ENCODE measurements around the gene PRMT3. TPM values are rescaled to one million over a fixed set of nuclear protein-coding genes. Genes with fewer than 3 reads are reported as not detected.

PRMT3 gene
- total and polyA plus RNA-seq, 12 donors = 7.6 to 23.4 (median 15.0) TPM

- Histone ChIP-seq H3K4me3 (no peak overlapping the region), H3K27ac (no peak overlapping the region), H3K27me3 (no peaks in the 10 kb centered on the region), H3K9me3 (replicated peaks in 1 of 3) (no peaks in the 10 kb centered on the region), H3K4me1 (replicated peaks in 1 of 2) (no peaks in the 10 kb centered on the region), H3K36me3 (replicated peaks in 1 of 2) (peaks cover 0 to 8% of the 10 kb centered on the region in 2 donors)
- no peak for DNase-seq
- intact Hi-C loops (cut with DNase I) = no loop called here
- TF ChIP-seq CTCF (IDR thresholded peaks at IDR 0.05) = no peak
- no peak for TF ChIP-seq POLR2A (IDR thresholded peaks at IDR 0.05)
Observed at GRCh38 chr11:20415432-20415831, 27.9 kb downstream of the PRMT3 start.

- Histone ChIP-seq H3K4me3 (no peak overlapping the region), H3K9me3 (replicated peaks in 1 of 3) (no peaks in the 10 kb centered on the region), H3K4me1 (replicated peaks in 1 of 2) (no peaks in the 10 kb centered on the region), H3K27ac (no peak overlapping the region), H3K27me3 (no peaks in the 10 kb centered on the region), H3K36me3 (replicated peaks in 1 of 2) (peaks cover 0 to 8% of the 10 kb centered on the region in 2 donors)
- DNase-seq = no peak
- TF ChIP-seq CTCF (IDR thresholded peaks at IDR 0.05) (no peak), POLR2A (IDR thresholded peaks at IDR 0.05) (no peak)
- WGBS, 4 donors = 18 to 26% (median 23%) methylated on average over 2 of the region's 2 CpGs
- intact Hi-C loops (cut with DNase I) = no loop called here
Observed at GRCh38 chr11:20417771-20418170, 30.3 kb downstream of the PRMT3 start.

GRCh38 chr11:20421946-20422345 lies 34.4 kb downstream of the PRMT3 start:
- no peaks in the 10 kb centered on the region for H3K27me3 ChIP-seq
- 75 to 100% (median 97%) methylated on average over 2 of the region's 2 CpGs for WGBS, 4 donors
- no peak overlapping the region for H3K4me3 ChIP-seq
- DNase-seq = no peak
- no peak overlapping the region for H3K27ac ChIP-seq
- TF ChIP-seq POLR2A (IDR thresholded peaks at IDR 0.05) (no peak), CTCF (IDR thresholded peaks at IDR 0.05) (no peak)
- intact Hi-C loops (cut with DNase I) = no loop called here
- no peaks in the 10 kb centered on the region for H3K36me3 ChIP-seq (replicated peaks in 1 of 2)
- H3K9me3 ChIP-seq (replicated peaks in 1 of 3) = peaks cover 0 to 6% (median 0%) of the 10 kb centered on the region in 3 donors
- no peaks in the 10 kb centered on the region for H3K4me1 ChIP-seq (replicated peaks in 1 of 2)

- no peak for TF ChIP-seq POLR2A (IDR thresholded peaks at IDR 0.05)
- no peak for TF ChIP-seq CTCF (IDR thresholded peaks at IDR 0.05)
- H3K4me1 ChIP-seq (replicated peaks in 1 of 2) = no peaks in the 10 kb centered on the region
- no peaks in the 10 kb centered on the region for H3K36me3 ChIP-seq (replicated peaks in 1 of 2)
- H3K9me3 ChIP-seq (replicated peaks in 1 of 3) = peaks cover 0 to 6% (median 0%) of the 10 kb centered on the region in 3 donors
- no peaks in the 10 kb centered on the region for H3K27me3 ChIP-seq
- no peak for DNase-seq
- WGBS, 4 donors = 95 to 100% (median 95%) methylated on average over 4 to 5 of the region's 5 CpGs
- intact Hi-C loops (cut with DNase I) = no loop called here
- H3K27ac ChIP-seq = no peak overlapping the region
- H3K4me3 ChIP-seq = no peak overlapping the region
Observed at GRCh38 chr11:20429216-20429615, 41.7 kb downstream of the PRMT3 start.

Measured in adrenal gland (tissue), 12 donors.